ENCODE data around the gene GPER1. TPM values are rescaled to one million over a fixed set of nuclear protein-coding genes. Genes with fewer than 3 reads are reported as not detected.

GPER1 gene
- total RNA-seq, 1 donor from 2014 or later: 0.08 TPM

- Histone ChIP-seq H3K4me3 (ENCODE audit: low read depth, low read length) (no peak overlapping the region), H3K27me3 (ENCODE audit: control insufficient read depth, insufficient read depth, low read length) (peaks cover 8% of the 10 kb centered on the region), H3K36me3 (ENCODE audit: control insufficient read depth, insufficient read depth, low read length) (peaks cover 1% of the 10 kb centered on the region)
- TF ChIP-seq CTCF (IDR thresholded peaks at IDR 0.05; ENCODE audit: insufficient read depth, low read length, poor library complexity, severe bottlenecking): no peak
- DNase-seq (ENCODE audit: low read depth): no peak
Observed at GRCh38 chr7:1094870-1095269, 7.0 kb downstream of the GPER1 start.

- Histone ChIP-seq H3K4me3 (ENCODE audit: low read depth, low read length) (no peak overlapping the region), H3K27me3 (ENCODE audit: control insufficient read depth, insufficient read depth, low read length) (peaks cover 8% of the 10 kb centered on the region)
Observed at GRCh38 chr7:1095621-1096155, 7.8 kb downstream of the GPER1 start.

GRCh38 chr7:1096156-1097119 is 8.5 kb downstream of the GPER1 start:
- no peak for TF ChIP-seq CTCF (IDR thresholded peaks at IDR 0.05; ENCODE audit: insufficient read depth, low read length, poor library complexity, severe bottlenecking)
- DNase-seq (ENCODE audit: low read depth): no peak
- H3K27me3 ChIP-seq (ENCODE audit: control insufficient read depth, insufficient read depth, low read length): peaks cover 8% of the 10 kb centered on the region
- H3K36me3 ChIP-seq (ENCODE audit: control insufficient read depth, insufficient read depth, low read length): peaks cover 1% of the 10 kb centered on the region
- no peak overlapping the region for H3K4me3 ChIP-seq (ENCODE audit: low read depth, low read length)

More at GRCh38 chr7:1095621-1096155, 7.8 kb downstream of the GPER1 start:
- DNase-seq (ENCODE audit: low read depth): no peak
- TF ChIP-seq CTCF (IDR thresholded peaks at IDR 0.05; ENCODE audit: insufficient read depth, low read length, poor library complexity, severe bottlenecking): no peak
- peaks cover 1% of the 10 kb centered on the region for H3K36me3 ChIP-seq (ENCODE audit: control insufficient read depth, insufficient read depth, low read length)

- H3K36me3 ChIP-seq (ENCODE audit: control insufficient read depth, insufficient read depth, low read length): peaks cover 1% of the 10 kb centered on the region
Observed at GRCh38 chr7:1097120-1097504, 9.2 kb downstream of the GPER1 start.

More at GRCh38 chr7:1097120-1097504, 9.2 kb downstream of the GPER1 start:
- DNase-seq (ENCODE audit: low read depth): no peak
- Histone ChIP-seq H3K27me3 (ENCODE audit: control insufficient read depth, insufficient read depth, low read length) (peaks cover 8% of the 10 kb centered on the region), H3K4me3 (ENCODE audit: low read depth, low read length) (no peak overlapping the region)
- TF ChIP-seq CTCF (IDR thresholded peaks at IDR 0.05; ENCODE audit: insufficient read depth, low read length, poor library complexity, severe bottlenecking): no peak
